WTC11 (cell line): ENCODE data around the gene ILF3. TPM values are rescaled to one million over a fixed set of nuclear protein-coding genes. Genes with fewer than 3 reads are reported as not detected.

Experiments
- ATAC-seq: fragments of 200-7000 bp; cut with Tn5 transposase; 2 replicates; pipeline ENCODE4 v1.10.0; 2021; ENCODE audit warnings: mild to moderate bottlenecking, moderate library complexity
- CTCF ChIA-PET: fragments of 300-600 bp; sonication (Branson Sonifier 250); formaldehyde crosslinking; loops from one replicate; lab custom pipeline; 2021; ENCODE audit warnings: antibody characterized with exemption; lab: Charles Lee
- POLR2A ChIA-PET: fragments of 350-600 bp; sonication (Branson Sonifier 250); formaldehyde crosslinking; loops from one replicate; lab custom pipeline; 2021; ENCODE audit warnings: antibody characterized with exemption; lab: Charles Lee
- DNase-seq: peaks from one replicate; pipeline ENCODE4 v3.0.0; 2021; ENCODE audit warnings: low spot score
- H3K27ac Mint-ChIP-seq: 2 replicates; pipeline ENCODE4 v1.8.0; 2021; ENCODE audit warnings: mixed read lengths
- H3K27me3 Mint-ChIP-seq: 2 replicates; pipeline ENCODE4 v1.8.0; 2021; ENCODE audit warnings: low read depth, mild to moderate bottlenecking, moderate library complexity, mixed read lengths
- H3K36me3 Mint-ChIP-seq: 2 replicates; pipeline ENCODE4 v1.8.0; 2021; ENCODE audit warnings: mixed read lengths
- H3K4me1 Mint-ChIP-seq: 2 replicates; pipeline ENCODE4 v1.8.0; 2022; ENCODE audit warnings: mixed read lengths
- H3K4me3 Mint-ChIP-seq: 2 replicates; pipeline ENCODE4 v1.8.0; 2021; ENCODE audit warnings: mild to moderate bottlenecking, moderate library complexity, mixed read lengths
- H3K9me3 Mint-ChIP-seq: 2 replicates; pipeline ENCODE4 v1.8.0; 2021; ENCODE audit warnings: mixed read lengths
- AR ChIP-seq: fragments of 250-450 bp; sonication (Bioruptor Pico); IDR thresholded peaks from 2 replicates; pipeline ENCODE4 v1.9.0; 2021; ENCODE audit warnings: mild to moderate bottlenecking
- CBFB ChIP-seq: sonication (generic); formaldehyde crosslinking; IDR thresholded peaks from 2 replicates; pipeline ENCODE4 v1.8.1; 2022; ENCODE audit warnings: mild to moderate bottlenecking, low read depth, missing genetic modification reagents
- CDX4 ChIP-seq: fragments of 250-450 bp; sonication (Bioruptor Pico); IDR thresholded peaks from 2 replicates; pipeline ENCODE4 v1.9.0; 2021; ENCODE audit warnings: moderate library complexity, mild to moderate bottlenecking, inconsistent platforms, borderline replicate concordance
- CREB1 ChIP-seq: sonication (generic); formaldehyde crosslinking; IDR thresholded peaks from 2 replicates; pipeline ENCODE4 v1.8.0; 2023; ENCODE audit warnings: mild to moderate bottlenecking, missing genetic modification reagents
- E2F5 ChIP-seq: sonication (generic); formaldehyde crosslinking; IDR thresholded peaks from 2 replicates; pipeline ENCODE4 v1.8.1; 2022; ENCODE audit warnings: mild to moderate bottlenecking, moderate library complexity, missing genetic modification reagents
- ESRRA ChIP-seq: sonication (generic); formaldehyde crosslinking; IDR thresholded peaks from 2 replicates; pipeline ENCODE4 v1.8.1; 2022; ENCODE audit warnings: mild to moderate bottlenecking, missing genetic modification reagents, borderline replicate concordance
- FOXJ3 ChIP-seq: sonication (generic); formaldehyde crosslinking; IDR thresholded peaks from 2 replicates; pipeline ENCODE4 v1.9.0; 2021; ENCODE audit warnings: missing genetic modification reagents, mild to moderate bottlenecking, borderline replicate concordance
- FOXK1 ChIP-seq: sonication (generic); formaldehyde crosslinking; IDR thresholded peaks from 2 replicates; pipeline ENCODE4 v1.8.0; 2022; ENCODE audit warnings: mild to moderate bottlenecking, moderate library complexity, missing genetic modification reagents
- FOXP1 ChIP-seq: sonication (generic); formaldehyde crosslinking; IDR thresholded peaks from 2 replicates; pipeline ENCODE4 v1.8.0; 2022; ENCODE audit warnings: missing genetic modification reagents, mild to moderate bottlenecking, moderate library complexity, borderline replicate concordance
- GRHL2 ChIP-seq: fragments of 250-450 bp; sonication (Bioruptor Pico); IDR thresholded peaks from 2 replicates; pipeline ENCODE4 v1.8.0; 2022; ENCODE audit warnings: mild to moderate bottlenecking, moderate library complexity; ENCODE audit not compliant: insufficient replicate concordance, severe bottlenecking
- KAT7 ChIP-seq: sonication (generic); formaldehyde crosslinking; IDR thresholded peaks from 2 replicates; pipeline ENCODE4 v1.8.1; 2023; ENCODE audit warnings: missing genetic modification reagents, mild to moderate bottlenecking, borderline replicate concordance
- MAX ChIP-seq: sonication (generic); formaldehyde crosslinking; IDR thresholded peaks from 2 replicates; pipeline ENCODE4 v1.8.0; 2022; ENCODE audit warnings: mild to moderate bottlenecking, missing genetic modification reagents
- MYBL2 ChIP-seq: sonication (generic); formaldehyde crosslinking; IDR thresholded peaks from 2 replicates; pipeline ENCODE4 v1.8.1; 2023; ENCODE audit warnings: mild to moderate bottlenecking, moderate library complexity, missing genetic modification reagents
- NFATC4 ChIP-seq: fragments of 250-450 bp; sonication (Bioruptor Pico); IDR thresholded peaks from 2 replicates; pipeline ENCODE4 v1.9.0; 2021; ENCODE audit warnings: mild to moderate bottlenecking
- NFYB ChIP-seq: sonication (generic); formaldehyde crosslinking; conservative IDR thresholded peaks from 2 replicates; pipeline ENCODE4 v1.8.0; 2022; ENCODE audit warnings: low read depth, missing genetic modification reagents
- PRRX2 ChIP-seq: fragments of 250-450 bp; sonication (Bioruptor Pico); IDR thresholded peaks from 2 replicates; pipeline ENCODE4 v1.8.0; 2021; ENCODE audit warnings: mild to moderate bottlenecking
- RELA ChIP-seq: sonication (generic); formaldehyde crosslinking; IDR thresholded peaks from 2 replicates; pipeline ENCODE4 v1.8.1; 2022; ENCODE audit warnings: missing genetic modification reagents, mild to moderate bottlenecking, borderline replicate concordance
- SOX15 ChIP-seq: fragments of 250-450 bp; sonication (Bioruptor Pico); IDR thresholded peaks from 2 replicates; pipeline ENCODE4 v1.9.0; 2021; ENCODE audit warnings: mild to moderate bottlenecking
- SP1 ChIP-seq: sonication (generic); formaldehyde crosslinking; conservative IDR thresholded peaks from 2 replicates; pipeline ENCODE4 v1.8.1; 2022; ENCODE audit warnings: missing genetic modification reagents
- TEAD1 ChIP-seq: sonication (generic); formaldehyde crosslinking; IDR thresholded peaks from 2 replicates; pipeline ENCODE4 v1.8.0; 2022; ENCODE audit warnings: mild to moderate bottlenecking, missing genetic modification reagents
- TP53 ChIP-seq: sonication (generic); formaldehyde crosslinking; IDR thresholded peaks from 2 replicates; pipeline ENCODE4 v1.8.1; 2023; ENCODE audit warnings: mild to moderate bottlenecking, missing genetic modification reagents
- ZBTB21 ChIP-seq: sonication (generic); formaldehyde crosslinking; IDR thresholded peaks from 2 replicates; pipeline ENCODE4 v1.8.1; 2023; ENCODE audit warnings: mild to moderate bottlenecking, missing genetic modification reagents, borderline replicate concordance
- ZNF138 ChIP-seq: sonication (generic); formaldehyde crosslinking; conservative IDR thresholded peaks from 2 replicates; pipeline ENCODE4 v1.8.1; 2022; ENCODE audit warnings: mild to moderate bottlenecking, moderate library complexity, missing genetic modification reagents
- ZNF416 ChIP-seq: fragments of 250-450 bp; sonication (Bioruptor Pico); IDR thresholded peaks from 2 replicates; pipeline ENCODE4 v1.9.0; 2021; ENCODE audit warnings: mild to moderate bottlenecking, inconsistent platforms
- total RNA-seq: library from RNA; stranded (reverse); gene quantifications from 3 replicates; pipeline ENCODE4 v1.2.3, GENCODE V29; 2021
- TF ChIP-seq, protein P1 (sequence below): sonication (generic); formaldehyde crosslinking; IDR thresholded peaks from 2 replicates; pipeline ENCODE4 v1.8.0; 2022; ENCODE audit warnings: mild to moderate bottlenecking, missing genetic modification reagents
- TF ChIP-seq, protein P2 (sequence below): sonication (generic); formaldehyde crosslinking; IDR thresholded peaks from 2 replicates; pipeline ENCODE4 v1.8.0; 2023; ENCODE audit warnings: missing genetic modification reagents, mild to moderate bottlenecking, borderline replicate concordance

ILF3 gene
- total RNA-seq, 1 experiment from 2014 or later: 659 TPM

DNA sequence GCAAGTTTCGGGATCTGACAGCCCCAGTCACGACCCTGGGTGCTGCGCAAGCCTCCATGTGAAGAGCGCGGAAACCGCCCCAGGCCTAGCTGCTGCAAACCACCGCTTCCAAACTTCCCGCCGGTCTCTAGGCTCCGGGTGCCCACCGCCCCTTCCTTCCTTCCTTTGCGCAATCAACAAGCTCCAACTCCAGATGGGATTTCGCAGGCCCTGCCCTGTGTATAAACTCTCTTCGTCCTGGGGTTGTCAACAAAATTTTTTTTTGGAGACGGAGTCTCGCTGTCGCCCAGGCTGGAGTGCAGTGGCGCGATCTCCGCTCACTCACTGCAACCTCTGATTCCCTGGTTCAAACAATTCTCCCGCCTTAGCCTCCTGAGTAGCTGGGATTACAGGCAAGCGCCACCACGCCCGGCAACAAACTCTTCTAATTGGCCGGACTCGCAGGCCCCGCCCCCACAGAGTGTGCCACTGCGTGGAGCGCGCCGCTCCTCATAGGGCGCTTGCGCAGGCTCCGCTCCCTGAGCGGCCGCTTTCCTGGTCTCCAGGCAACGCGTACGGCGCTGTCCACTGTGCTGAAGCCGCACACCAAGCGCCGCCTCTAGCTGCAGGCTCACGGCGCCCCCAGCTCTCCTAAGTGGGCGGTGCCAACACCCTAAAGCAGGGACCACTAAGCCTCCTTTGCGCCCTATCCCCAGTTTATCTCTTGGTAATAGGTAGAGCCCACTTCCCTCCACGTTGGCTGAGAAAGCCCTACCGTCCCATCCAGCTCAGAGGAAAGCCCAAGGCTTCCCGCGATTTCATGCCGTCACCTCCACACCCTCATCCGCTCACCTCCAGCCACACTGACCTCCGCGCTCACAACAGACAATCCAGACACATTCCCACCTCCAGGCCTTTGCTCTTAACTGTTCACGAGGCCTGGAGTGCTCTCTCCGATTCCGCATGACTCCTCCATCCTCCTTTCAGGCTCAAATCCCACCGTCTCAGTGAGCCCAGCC lies 41.6 kb downstream of the ILF3 start:
- H3K36me3 Mint-ChIP-seq: peaks cover 15% of the 10 kb centered on the region
- peak; percentile 88 for ATAC-seq
- H3K9me3 Mint-ChIP-seq: no peaks in the 10 kb centered on the region
- peak; percentile 99 for DNase-seq
- CTCF ChIA-PET: interaction anchor here (0.7 to 3.3 kb wide), 21 partner anchors 22 to 437 kb away, joined by 3 to 26 read pairs (median 3); partner anchors contain the start of genes CDKN2D, DNM2, PDE4A and TMED1
- peaks cover 22% of the 10 kb centered on the region for H3K4me1 Mint-ChIP-seq
- POLR2A ChIA-PET: interaction anchor here (0.5 to 2.0 kb wide), 9 partner anchors 15 to 299 kb away, joined by 3 to 6 read pairs (median 3); partner anchors contain the start of gene S1PR5
- H3K27me3 Mint-ChIP-seq: peaks cover 5% of the 10 kb centered on the region
- peak overlapping the region; percentile 76 for H3K4me3 Mint-ChIP-seq
- H3K27ac Mint-ChIP-seq: peak overlapping the region; percentile 98
- TF ChIP-seq ESRRA (CRISPR knock-in tag) (peak; percentile 81; the same call in 1 of the 2 replicates), CREB1 (CRISPR knock-in tag) (no peak), KAT7 (CRISPR knock-in tag) (no peak), NFATC4 (CRISPR knock-in tag) (peak; percentile 7; the same call in 1 of the 2 replicates), ZNF416 (CRISPR knock-in tag) (0 out of 2 replicates have a peak, but pooled peaks have one; percentile 1), AR (CRISPR knock-in tag) (peak; percentile 67; the same call in 1 of the 2 replicates), ZBTB21 (CRISPR knock-in tag) (no peak; the same call in 1 of the 2 replicates), NFYB (peak; percentile 60; the same call in 1 of the 2 replicates), MYBL2 (CRISPR knock-in tag) (peak; percentile 69; the same call in 1 of the 2 replicates), CBFB (0 out of 2 replicates have a peak, but pooled peaks have one; percentile 73), E2F5 (peak; percentile 6; the same call in 1 of the 2 replicates), RELA (CRISPR knock-in tag) (0 out of 2 replicates have a peak, but pooled peaks have one; percentile 45), FOXP1 (CRISPR knock-in tag) (peak; percentile 83; the same call in 1 of the 2 replicates), FOXK1 (peak; percentile 91), TEAD1 (CRISPR knock-in tag) (peak; percentile 88), FOXJ3 (no peak), TP53 (peak; percentile 43; the same call in 1 of the 2 replicates), SP1 (CRISPR knock-in tag) (peak; percentile 75), SOX15 (CRISPR knock-in tag) (no peak), MAX (CRISPR knock-in tag) (peak; percentile 75; the same call in 1 of the 2 replicates), PRRX2 (peak; percentile 7; the same call in 1 of the 2 replicates), GRHL2 (CRISPR knock-in tag) (no peak), ZNF138 (CRISPR knock-in tag) (no peak), CDX4 (CRISPR knock-in tag) (no peak)
- TF ChIP-seq, protein P1, sequence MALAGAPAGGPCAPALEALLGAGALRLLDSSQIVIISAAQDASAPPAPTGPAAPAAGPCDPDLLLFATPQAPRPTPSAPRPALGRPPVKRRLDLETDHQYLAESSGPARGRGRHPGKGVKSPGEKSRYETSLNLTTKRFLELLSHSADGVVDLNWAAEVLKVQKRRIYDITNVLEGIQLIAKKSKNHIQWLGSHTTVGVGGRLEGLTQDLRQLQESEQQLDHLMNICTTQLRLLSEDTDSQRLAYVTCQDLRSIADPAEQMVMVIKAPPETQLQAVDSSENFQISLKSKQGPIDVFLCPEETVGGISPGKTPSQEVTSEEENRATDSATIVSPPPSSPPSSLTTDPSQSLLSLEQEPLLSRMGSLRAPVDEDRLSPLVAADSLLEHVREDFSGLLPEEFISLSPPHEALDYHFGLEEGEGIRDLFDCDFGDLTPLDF (CRISPR knock-in tag): peak; percentile 38; the same call in 1 of the 2 replicates
- TF ChIP-seq, protein P2, sequence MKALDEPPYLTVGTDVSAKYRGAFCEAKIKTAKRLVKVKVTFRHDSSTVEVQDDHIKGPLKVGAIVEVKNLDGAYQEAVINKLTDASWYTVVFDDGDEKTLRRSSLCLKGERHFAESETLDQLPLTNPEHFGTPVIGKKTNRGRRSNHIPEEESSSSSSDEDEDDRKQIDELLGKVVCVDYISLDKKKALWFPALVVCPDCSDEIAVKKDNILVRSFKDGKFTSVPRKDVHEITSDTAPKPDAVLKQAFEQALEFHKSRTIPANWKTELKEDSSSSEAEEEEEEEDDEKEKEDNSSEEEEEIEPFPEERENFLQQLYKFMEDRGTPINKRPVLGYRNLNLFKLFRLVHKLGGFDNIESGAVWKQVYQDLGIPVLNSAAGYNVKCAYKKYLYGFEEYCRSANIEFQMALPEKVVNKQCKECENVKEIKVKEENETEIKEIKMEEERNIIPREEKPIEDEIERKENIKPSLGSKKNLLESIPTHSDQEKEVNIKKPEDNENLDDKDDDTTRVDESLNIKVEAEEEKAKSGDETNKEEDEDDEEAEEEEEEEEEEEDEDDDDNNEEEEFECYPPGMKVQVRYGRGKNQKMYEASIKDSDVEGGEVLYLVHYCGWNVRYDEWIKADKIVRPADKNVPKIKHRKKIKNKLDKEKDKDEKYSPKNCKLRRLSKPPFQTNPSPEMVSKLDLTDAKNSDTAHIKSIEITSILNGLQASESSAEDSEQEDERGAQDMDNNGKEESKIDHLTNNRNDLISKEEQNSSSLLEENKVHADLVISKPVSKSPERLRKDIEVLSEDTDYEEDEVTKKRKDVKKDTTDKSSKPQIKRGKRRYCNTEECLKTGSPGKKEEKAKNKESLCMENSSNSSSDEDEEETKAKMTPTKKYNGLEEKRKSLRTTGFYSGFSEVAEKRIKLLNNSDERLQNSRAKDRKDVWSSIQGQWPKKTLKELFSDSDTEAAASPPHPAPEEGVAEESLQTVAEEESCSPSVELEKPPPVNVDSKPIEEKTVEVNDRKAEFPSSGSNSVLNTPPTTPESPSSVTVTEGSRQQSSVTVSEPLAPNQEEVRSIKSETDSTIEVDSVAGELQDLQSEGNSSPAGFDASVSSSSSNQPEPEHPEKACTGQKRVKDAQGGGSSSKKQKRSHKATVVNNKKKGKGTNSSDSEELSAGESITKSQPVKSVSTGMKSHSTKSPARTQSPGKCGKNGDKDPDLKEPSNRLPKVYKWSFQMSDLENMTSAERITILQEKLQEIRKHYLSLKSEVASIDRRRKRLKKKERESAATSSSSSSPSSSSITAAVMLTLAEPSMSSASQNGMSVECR (CRISPR knock-in tag): peak; percentile 98
